Astrocyte (in vitro differentiated cells and primary cell): ENCODE data around the gene MOK.

Experiments
- CTCF ChIP-seq: IDR thresholded peaks from 2 replicates; pipeline ENCODE4 v1.5.1; 2011; ENCODE audit warnings: low read depth, mild to moderate bottlenecking, inconsistent platforms, low read length, moderate library complexity; ENCODE audit not compliant: insufficient read depth
- EZH2 ChIP-seq: IDR thresholded peaks from 2 replicates; pipeline ENCODE4 v1.6.1; 2012; ENCODE audit warnings: mild to moderate bottlenecking, low read length, inconsistent platforms; ENCODE audit not compliant: insufficient read depth

- TF ChIP-seq CTCF, result no peak
- no peak for TF ChIP-seq EZH2
These were observed 25.7 kb downstream of the MOK start for GRCh38 chr14:102279282-102279681.
